GM23248 (cell line): Measurements from ENCODE around the gene PSMA8. TPM values are rescaled to one million over a fixed set of nuclear protein-coding genes. Genes with fewer than 3 reads are reported as not detected.

Experiments used
- DNase-seq: peaks from one replicate; pipeline ENCODE4 v3.0.0-alpha.2; 2015
- H2AFZ ChIP-seq: fragments of 200-600 bp; sonication (generic); 2 replicates; pipeline ENCODE4 v1.6.1; 2016; ENCODE audit warnings: antibody characterized with exemption
- H3F3A ChIP-seq: fragments of 200-600 bp; sonication (generic); 2 replicates; pipeline ENCODE4 v1.6.1; 2016; ENCODE audit warnings: mild to moderate bottlenecking, antibody characterized with exemption, mixed run types; ENCODE audit not compliant: insufficient read depth
- H3K27ac ChIP-seq: fragments of 200-600 bp; sonication (generic); 2 replicates; pipeline ENCODE4 v1.5.1; 2016; ENCODE audit warnings: mild to moderate bottlenecking
- H3K27me3 ChIP-seq: fragments of 200-600 bp; sonication (generic); replicated peaks from 2 replicates; pipeline ENCODE4 v1.6.1; 2016; ENCODE audit warnings: mild to moderate bottlenecking; ENCODE audit not compliant: insufficient read depth
- H3K36me3 ChIP-seq: fragments of 200-600 bp; sonication (generic); 2 replicates; pipeline ENCODE4 v1.6.1; 2016; ENCODE audit warnings: low read depth, mild to moderate bottlenecking
- H3K4me1 ChIP-seq: fragments of 200-600 bp; sonication (generic); 2 replicates; pipeline ENCODE4 v1.6.1; 2016; ENCODE audit warnings: mild to moderate bottlenecking; ENCODE audit not compliant: insufficient read depth
- H3K4me2 ChIP-seq: fragments of 200-600 bp; sonication (generic); one replicate; pipeline ENCODE4 v1.6.1; 2016; ENCODE audit warnings: mild to moderate bottlenecking; ENCODE audit not compliant: unreplicated experiment
- H3K4me3 ChIP-seq: fragments of 200-600 bp; sonication (generic); 2 replicates; pipeline ENCODE4 v1.5.1; 2016; ENCODE audit warnings: mild to moderate bottlenecking
- H3K79me2 ChIP-seq: fragments of 200-600 bp; sonication (generic); 2 replicates; pipeline ENCODE4 v1.6.1; 2016; ENCODE audit warnings: mild to moderate bottlenecking; ENCODE audit not compliant: insufficient read depth
- H3K9ac ChIP-seq: fragments of 200-600 bp; sonication (generic); 2 replicates; pipeline ENCODE4 v1.6.1; 2016; ENCODE audit warnings: mild to moderate bottlenecking
- H3K9me2 ChIP-seq: fragments of 200-600 bp; sonication (generic); 2 replicates; pipeline ENCODE4 v1.6.1; 2016; ENCODE audit warnings: mixed run types, mild to moderate bottlenecking, moderate library complexity; ENCODE audit not compliant: insufficient read depth
- H3K9me3 ChIP-seq: fragments of 200-600 bp; sonication (generic); one replicate; pipeline ENCODE4 v1.6.1; 2017; ENCODE audit warnings: low read depth
- H4K20me1 ChIP-seq: fragments of 200-600 bp; sonication (generic); 2 replicates; pipeline ENCODE4 v1.6.0; 2016; ENCODE audit not compliant: insufficient read depth
- EZH2 ChIP-seq: fragments of 200-600 bp; sonication (generic); IDR thresholded peaks from 2 replicates; pipeline ENCODE4 v1.6.1; 2018; ENCODE audit warnings: antibody characterized with exemption, mild to moderate bottlenecking; ENCODE audit not compliant: insufficient read depth, poor library complexity, severe bottlenecking
- EZH2phosphoT487 ChIP-seq: fragments of 200-600 bp; sonication (generic); IDR thresholded peaks from 2 replicates; pipeline ENCODE4 v1.6.1; 2018; ENCODE audit warnings: antibody characterized with exemption, moderate library complexity, mild to moderate bottlenecking, low read depth; ENCODE audit not compliant: insufficient read depth
- WGBS, 2 experiments: methylation state at CpG; one replicate each; pipeline ENCODE4 v1.1.6; 2015 to 2017; ENCODE audit warnings: low lambda C conversion rate in 2 of 2, low coverage in 1 of 2; ENCODE audit errors: missing lambda C conversion rate in 2 of 2; 5-methylcytosine and 5-hydroxymethylcytosine counted together
- in situ Hi-C: fragments of 300-500 bp; cut with MboI; formaldehyde crosslinking; loops from 2 replicates; pipeline ENCODE4 v1.15.0; 2020
- polyA plus RNA-seq: library from polyadenylated mRNA; unstranded; fragments of >200 nt; fragmentation: Nextera tagmentation; extraction: Ambion mirVana; gene quantifications from 2 replicates; pipeline ENCODE4 v1.2.1, GENCODE V29; 2016
- total RNA-seq: library from RNA; depleted of rRNA; stranded (reverse); fragments of >200 nt; shearing (Covaris generic); gene quantifications from 2 replicates; pipeline ENCODE4 v1.2.3, GENCODE V29; 2014

Gene PSMA8
- total and polyA plus RNA-seq, 2 experiments from 2014 or later, result not detected

DNA sequence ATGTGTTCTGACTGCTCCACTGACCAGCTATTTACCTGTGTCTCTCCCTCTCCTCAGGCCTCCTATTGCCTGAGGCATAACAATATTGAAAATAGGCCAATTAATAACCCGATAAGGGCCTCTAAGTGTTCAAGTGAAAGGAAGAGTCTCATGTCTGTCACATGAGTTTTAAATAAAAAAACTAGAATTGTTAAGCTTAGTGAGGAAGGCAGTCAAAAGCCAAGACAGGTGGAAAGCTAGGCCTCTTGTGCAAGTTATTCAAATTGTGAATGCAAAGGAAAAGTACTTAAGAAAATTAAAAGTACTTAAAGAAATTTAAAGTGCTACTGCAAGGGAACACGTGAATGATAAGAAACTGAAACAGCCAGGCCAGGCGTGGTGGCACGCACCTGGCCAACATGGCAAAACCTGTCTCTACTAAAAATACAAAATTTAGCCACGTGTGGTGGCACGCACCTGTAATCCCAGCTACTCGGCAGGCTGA is 47.7 kb downstream of the PSMA8 start:
- H3K4me2 ChIP-seq, result no peak overlapping the region
- H3K9me2 ChIP-seq, result no peaks in the 10 kb centered on the region
- no peak overlapping the region for H3K9ac ChIP-seq
- 41 to 49% methylated on average over 7 of the region's 7 CpGs for whole genome bisulfite sequencing, 2 experiments
- H3K9me3 ChIP-seq, result no peaks in the 10 kb centered on the region
- DNase-seq, result no peak
- no peak overlapping the region for H3K4me3 ChIP-seq
- no peaks in the 10 kb centered on the region for H3F3A ChIP-seq
- 0 out of 2 replicates have a peak, but pooled peaks cover 5% of the 10 kb centered on the region for H3K27me3 ChIP-seq
- no peak overlapping the region for H3K27ac ChIP-seq
- H4K20me1 ChIP-seq, result no peaks in the 10 kb centered on the region
- no peaks in the 10 kb centered on the region for H3K4me1 ChIP-seq
- no peaks in the 10 kb centered on the region for H3K79me2 ChIP-seq
- in situ Hi-C loops, result no loop called here
- TF ChIP-seq EZH2phosphoT487 (no peak), EZH2 (no peak)
- H3K36me3 ChIP-seq, result no peaks in the 10 kb centered on the region
- no peak overlapping the region for H2AFZ ChIP-seq

DNA sequence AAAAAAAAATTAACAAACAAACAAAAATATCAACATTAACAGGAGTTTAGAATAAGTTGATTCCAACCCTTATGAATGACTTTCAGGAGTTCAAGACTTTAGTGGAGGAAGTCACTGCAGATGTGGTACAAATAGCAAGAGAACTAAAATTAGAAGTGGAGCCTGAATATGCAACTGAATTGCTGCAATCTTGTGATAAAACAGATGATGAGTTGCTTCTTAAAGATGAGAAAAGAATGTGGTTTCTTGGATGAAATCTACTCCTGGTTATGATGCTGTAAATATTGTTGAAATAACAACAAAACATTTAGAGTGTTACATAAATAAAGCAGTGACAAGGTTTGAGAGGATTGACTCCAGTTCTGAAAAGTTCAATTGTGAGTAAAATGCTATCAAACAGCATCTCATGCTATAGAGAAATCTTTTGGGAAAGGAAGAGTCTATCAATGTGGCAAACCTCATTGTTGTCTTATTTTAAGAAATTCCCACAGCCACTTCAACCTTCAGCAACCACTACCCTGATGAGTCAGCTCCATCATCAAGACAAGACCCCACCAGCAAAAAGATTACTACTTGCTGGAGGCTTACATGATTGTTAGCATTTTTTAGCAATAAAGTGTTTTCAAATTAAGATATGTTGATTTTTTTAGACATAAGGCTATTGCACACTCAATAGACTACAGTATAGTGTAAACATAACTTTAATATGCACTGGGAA is 49.9 kb downstream of the PSMA8 start:
- Histone ChIP-seq H3K9ac (no peak overlapping the region), H3K36me3 (no peaks in the 10 kb centered on the region), H3K27me3 (no peaks in the 10 kb centered on the region), H4K20me1 (no peaks in the 10 kb centered on the region), H3K27ac (no peak overlapping the region), H3K4me1 (no peaks in the 10 kb centered on the region), H3K9me3 (no peaks in the 10 kb centered on the region), H3F3A (no peaks in the 10 kb centered on the region), H3K9me2 (no peaks in the 10 kb centered on the region), H3K79me2 (no peaks in the 10 kb centered on the region), H3K4me3 (no peak overlapping the region), H2AFZ (no peak overlapping the region), H3K4me2 (no peak overlapping the region)
- in situ Hi-C loops, result no loop called here
- no peak for DNase-seq
- TF ChIP-seq EZH2phosphoT487 (no peak), EZH2 (no peak)

DNA sequence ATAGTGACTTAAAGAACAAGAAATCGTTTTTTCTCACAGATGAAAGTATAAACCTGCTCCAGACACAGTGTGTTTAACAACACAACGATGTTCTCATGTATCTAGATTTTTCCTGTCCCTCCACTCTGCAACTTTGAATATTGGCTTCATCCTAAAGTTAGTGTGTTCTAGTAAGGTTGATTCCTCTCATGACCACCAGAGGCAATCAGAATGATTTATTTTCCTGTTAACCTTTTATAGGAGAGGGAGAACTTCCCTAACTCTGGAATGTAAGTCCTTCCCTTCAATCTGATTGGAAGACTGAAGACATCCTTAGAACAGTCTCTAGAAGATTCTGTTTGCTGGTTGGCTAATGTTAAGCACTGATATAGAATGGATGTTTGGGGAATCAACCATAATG is 51.6 kb downstream of the PSMA8 start:
- no peaks in the 10 kb centered on the region for H3K4me1 ChIP-seq
- no peaks in the 10 kb centered on the region for H3K36me3 ChIP-seq
- H3K9ac ChIP-seq, result no peak overlapping the region
- no peaks in the 10 kb centered on the region for H3F3A ChIP-seq
- in situ Hi-C loops, result no loop called here
- H2AFZ ChIP-seq, result no peak overlapping the region
- H3K79me2 ChIP-seq, result no peaks in the 10 kb centered on the region
- TF ChIP-seq EZH2phosphoT487 (no peak), EZH2 (no peak)
- H3K4me2 ChIP-seq, result no peak overlapping the region
- H3K4me3 ChIP-seq, result no peak overlapping the region
- DNase-seq, result peak; percentile 7
- H3K9me3 ChIP-seq, result no peaks in the 10 kb centered on the region
- no peaks in the 10 kb centered on the region for H3K27me3 ChIP-seq
- H3K9me2 ChIP-seq, result no peaks in the 10 kb centered on the region
- no peaks in the 10 kb centered on the region for H4K20me1 ChIP-seq
- 19 to 27% methylated on average over 2 of the region's 2 CpGs for WGBS, 2 experiments
- H3K27ac ChIP-seq, result no peak overlapping the region

DNA sequence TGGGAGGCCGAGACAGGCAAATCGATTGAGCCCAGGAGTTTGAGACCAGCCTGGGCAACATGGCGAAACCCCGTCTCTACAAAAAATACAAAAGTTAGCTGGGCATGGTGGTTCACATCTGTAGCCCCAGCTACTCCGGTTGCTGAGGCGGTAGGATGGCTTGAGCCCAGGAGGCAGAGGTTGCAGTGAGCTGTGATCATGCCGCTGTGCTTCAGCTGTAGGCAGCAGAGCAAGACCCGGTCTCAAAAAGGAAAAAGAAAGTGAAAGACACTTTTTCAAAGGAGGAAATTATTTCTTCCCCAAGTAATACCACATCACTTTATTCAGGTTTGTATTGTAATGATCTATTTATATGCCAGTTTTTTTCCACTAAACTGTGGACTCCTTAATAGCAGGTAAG is 56.8 kb downstream of the PSMA8 start:
- no peak for DNase-seq

More for the DNA sequence above, 56.8 kb downstream of the PSMA8 start:
- in situ Hi-C loops, result no loop called here
- no peak overlapping the region for H3K9ac ChIP-seq
- no peak overlapping the region for H3K4me2 ChIP-seq
- H3K27ac ChIP-seq, result no peak overlapping the region
- H3K79me2 ChIP-seq, result no peaks in the 10 kb centered on the region
- no peaks in the 10 kb centered on the region for H3K9me2 ChIP-seq
- H4K20me1 ChIP-seq, result no peaks in the 10 kb centered on the region
- 65 to 67% methylated on average over 8 of the region's 8 CpGs for WGBS, 2 experiments
- no peaks in the 10 kb centered on the region for H3K27me3 ChIP-seq
- H3K4me1 ChIP-seq, result no peaks in the 10 kb centered on the region
- H3K4me3 ChIP-seq, result no peak overlapping the region
- no peaks in the 10 kb centered on the region for H3K9me3 ChIP-seq
- H3K36me3 ChIP-seq, result no peaks in the 10 kb centered on the region
- TF ChIP-seq EZH2, result no peak
- TF ChIP-seq EZH2phosphoT487, result no peak
- H3F3A ChIP-seq, result no peaks in the 10 kb centered on the region
- H2AFZ ChIP-seq, result no peak overlapping the region
